ENCODE measurements around the gene PITPNM3. TPM values are rescaled to one million over a fixed set of nuclear protein-coding genes. Genes with fewer than 3 reads are reported as not detected.

Gene PITPNM3
- polyA plus RNA-seq, 3 donors: 0.29 TPM; not detected in 2

DNA sequence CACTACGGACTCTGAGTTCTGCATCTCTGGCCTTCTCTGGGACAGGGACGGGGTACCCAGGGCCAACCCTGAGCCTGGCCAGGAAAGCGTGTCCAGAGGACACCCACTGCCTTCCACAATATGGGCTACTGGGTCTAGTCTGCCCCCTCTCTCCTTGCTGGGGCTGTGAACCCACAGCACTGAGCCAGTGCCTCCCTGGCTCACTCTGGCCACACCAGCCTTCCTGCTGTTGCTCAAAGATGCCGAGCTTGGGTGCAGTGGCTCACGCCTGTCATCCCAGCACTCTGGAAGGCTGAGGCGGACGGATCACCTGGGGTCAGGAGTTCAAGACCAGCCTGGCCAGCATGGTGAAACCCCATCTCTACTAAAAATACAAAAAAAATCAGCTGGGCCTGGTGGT, 24.8 kb downstream of the PITPNM3 start:
- Histone ChIP-seq H3K4me2 (replicated peaks; ENCODE audit: extremely low read depth, low read length, poor library complexity, severe bottlenecking) (no peak overlapping the region), H2AFZ (ENCODE audit: insufficient read depth, low read depth, low read length, poor library complexity, severe bottlenecking) (no peak overlapping the region), H3K27ac (ENCODE audit: low read depth in 1 of 2, low read length in 2 of 2) (no peak overlapping the region), H3K4me1 (ENCODE audit: control insufficient read depth in 1 of 2, insufficient read depth in 2 of 2, low read length in 2 of 2) (no peaks in the 10 kb centered on the region), H3K36me3 (replicated peaks in 1 of 2; ENCODE audit: control insufficient read depth in 1 of 2, insufficient read depth in 2 of 2, low read length in 2 of 2) (no peaks in the 10 kb centered on the region), H3K9ac (ENCODE audit: insufficient read depth, low read length, poor library complexity, severe bottlenecking) (no peak overlapping the region), H3K9me3 (replicated peaks in 1 of 2; ENCODE audit: control insufficient read depth in 1 of 2, insufficient read depth in 1 of 2, low read length in 2 of 2) (no peaks in the 10 kb centered on the region), H3K27me3 (ENCODE audit: control insufficient read depth in 2 of 2, insufficient read depth in 2 of 2, low read length in 2 of 2) (no peaks in the 10 kb centered on the region), H3K79me2 (ENCODE audit: insufficient read depth, low read length) (no peaks in the 10 kb centered on the region), H4K20me1 (ENCODE audit: insufficient read depth, low read length) (no peaks in the 10 kb centered on the region), H3K4me3 (replicated peaks in 1 of 3; ENCODE audit: low read depth in 2 of 3, low read length in 3 of 3) (no peak overlapping the region)
- no peak overlapping the region for H3K27ac Mint-ChIP-seq
- no peaks in the 10 kb centered on the region for H3K4me1 Mint-ChIP-seq
- no peak for DNase-seq
- H3K9me3 Mint-ChIP-seq: no peaks in the 10 kb centered on the region
- no peak overlapping the region for H3K4me3 Mint-ChIP-seq
- TF ChIP-seq, protein P1, sequence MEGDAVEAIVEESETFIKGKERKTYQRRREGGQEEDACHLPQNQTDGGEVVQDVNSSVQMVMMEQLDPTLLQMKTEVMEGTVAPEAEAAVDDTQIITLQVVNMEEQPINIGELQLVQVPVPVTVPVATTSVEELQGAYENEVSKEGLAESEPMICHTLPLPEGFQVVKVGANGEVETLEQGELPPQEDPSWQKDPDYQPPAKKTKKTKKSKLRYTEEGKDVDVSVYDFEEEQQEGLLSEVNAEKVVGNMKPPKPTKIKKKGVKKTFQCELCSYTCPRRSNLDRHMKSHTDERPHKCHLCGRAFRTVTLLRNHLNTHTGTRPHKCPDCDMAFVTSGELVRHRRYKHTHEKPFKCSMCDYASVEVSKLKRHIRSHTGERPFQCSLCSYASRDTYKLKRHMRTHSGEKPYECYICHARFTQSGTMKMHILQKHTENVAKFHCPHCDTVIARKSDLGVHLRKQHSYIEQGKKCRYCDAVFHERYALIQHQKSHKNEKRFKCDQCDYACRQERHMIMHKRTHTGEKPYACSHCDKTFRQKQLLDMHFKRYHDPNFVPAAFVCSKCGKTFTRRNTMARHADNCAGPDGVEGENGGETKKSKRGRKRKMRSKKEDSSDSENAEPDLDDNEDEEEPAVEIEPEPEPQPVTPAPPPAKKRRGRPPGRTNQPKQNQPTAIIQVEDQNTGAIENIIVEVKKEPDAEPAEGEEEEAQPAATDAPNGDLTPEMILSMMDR (IDR thresholded peaks at IDR 0.05): no peak
- 70% methylated on average over 4 of the region's 7 CpGs for WGBS (ENCODE audit: insufficient coverage)
- intact Hi-C loops (cut with micrococcal nuclease): no loop called here
- no peaks in the 10 kb centered on the region for H3K36me3 Mint-ChIP-seq
- peaks cover 6 to 8% (median 7%) of the 10 kb centered on the region in 3 donors for H3K27me3 Mint-ChIP-seq (ENCODE audit: low read depth in 3 of 3)

DNA sequence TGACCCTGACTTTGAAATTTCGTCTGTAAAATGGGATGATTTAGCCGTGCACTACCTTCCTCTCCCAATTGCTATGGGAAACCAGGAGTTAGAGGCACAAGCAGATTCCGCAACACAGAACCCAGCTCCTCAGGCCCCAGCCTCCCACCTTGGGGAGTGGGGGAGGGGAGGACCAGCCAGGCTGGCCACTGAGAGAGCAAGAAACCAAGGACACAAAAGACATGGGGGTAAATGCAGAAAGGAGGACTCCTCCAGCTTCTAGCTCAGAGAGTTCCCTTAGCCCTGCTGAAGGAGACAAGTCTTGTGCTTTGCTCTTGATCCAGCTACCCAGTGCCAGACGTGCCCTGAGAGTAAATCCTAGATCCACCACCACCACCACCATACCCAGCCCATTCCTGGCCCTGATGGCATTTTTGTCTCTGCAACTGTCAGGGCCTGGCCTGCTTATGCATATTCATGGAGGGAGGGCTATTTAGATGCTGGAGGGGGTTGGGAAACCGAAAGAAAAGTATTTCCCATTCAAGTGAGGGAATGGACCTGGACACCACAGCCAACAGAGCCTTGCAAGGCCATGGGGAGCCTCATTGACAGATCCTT, 25.9 kb downstream of the PITPNM3 start:
- Mint-ChIP-seq H3K4me3 (no peak overlapping the region), H3K27me3 (ENCODE audit: low read depth in 3 of 3) (peaks cover 4 to 7% (median 7%) of the 10 kb centered on the region in 3 donors), H3K9me3 (peaks cover 0 to 2% (median 0%) of the 10 kb centered on the region in 7 donors), H3K36me3 (no peaks in the 10 kb centered on the region), H3K4me1 (no peaks in the 10 kb centered on the region), H3K27ac (no peak overlapping the region)
- Histone ChIP-seq H3K4me2 (replicated peaks; ENCODE audit: extremely low read depth, low read length, poor library complexity, severe bottlenecking) (no peak overlapping the region), H3K27me3 (ENCODE audit: control insufficient read depth in 2 of 2, insufficient read depth in 2 of 2, low read length in 2 of 2) (no peaks in the 10 kb centered on the region), H3K79me2 (ENCODE audit: insufficient read depth, low read length) (no peaks in the 10 kb centered on the region), H3K4me1 (ENCODE audit: control insufficient read depth in 1 of 2, insufficient read depth in 2 of 2, low read length in 2 of 2) (no peaks in the 10 kb centered on the region), H3K9me3 (replicated peaks in 1 of 2; ENCODE audit: control insufficient read depth in 1 of 2, insufficient read depth in 1 of 2, low read length in 2 of 2) (no peaks in the 10 kb centered on the region), H3K4me3 (replicated peaks in 1 of 3; ENCODE audit: low read depth in 2 of 3, low read length in 3 of 3) (no peak overlapping the region), H4K20me1 (ENCODE audit: insufficient read depth, low read length) (no peaks in the 10 kb centered on the region), H3K27ac (ENCODE audit: low read depth in 1 of 2, low read length in 2 of 2) (no peak overlapping the region), H2AFZ (ENCODE audit: insufficient read depth, low read depth, low read length, poor library complexity, severe bottlenecking) (no peak overlapping the region), H3K36me3 (replicated peaks in 1 of 2; ENCODE audit: control insufficient read depth in 1 of 2, insufficient read depth in 2 of 2, low read length in 2 of 2) (no peaks in the 10 kb centered on the region), H3K9ac (ENCODE audit: insufficient read depth, low read length, poor library complexity, severe bottlenecking) (no peak overlapping the region)
- intact Hi-C loops (cut with micrococcal nuclease): no loop called here
- WGBS (ENCODE audit: insufficient coverage): no CpG with 5 or more reads among the region's 5 CpGs
- DNase-seq: no peak
- TF ChIP-seq, protein P1 (IDR thresholded peaks at IDR 0.05): no peak
